AG04450 (cell line): Measurements from ENCODE around the gene TMEM81. TPM values are rescaled to one million over a fixed set of nuclear protein-coding genes. Genes with fewer than 3 reads are reported as not detected.

ENCODE experiments used
- CTCF ChIA-PET: fragments of 300-600, 350-600 bp; formaldehyde crosslinking; extraction: SDS; loops from one replicate; lab custom pipeline; 2022; ENCODE audit warnings: antibody characterized with exemption, inconsistent platforms; lab: Charles Lee
- POLR2A ChIA-PET: fragments of 350-600 bp; formaldehyde crosslinking; extraction: SDS; loops from one replicate; lab custom pipeline; 2021; ENCODE audit warnings: antibody characterized with exemption, inconsistent platforms; lab: Yijun Ruan, JAX
- DNase-seq: peaks from one replicate; pipeline ENCODE4 v3.0.0-alpha.2; 2011; ENCODE audit warnings: low read depth, low spot score
- H3K27ac ChIP-seq: one replicate; pipeline ENCODE4 v1.5.1; 2012; ENCODE audit warnings: low read depth, low read length, control low read depth
- H3K27me3 ChIP-seq: one replicate; pipeline ENCODE4 v1.6.0; 2012; ENCODE audit warnings: low read length; ENCODE audit not compliant: control insufficient read depth, insufficient read depth
- H3K4me3 ChIP-seq: 2 replicates; pipeline ENCODE4 v1.5.1; 2011; ENCODE audit warnings: mild to moderate bottlenecking, low read depth, low read length, control low read depth
- H3K9me3 ChIP-seq: 2 replicates; pipeline ENCODE4 v1.5.1; 2012; ENCODE audit warnings: low read length; ENCODE audit not compliant: control insufficient read depth, insufficient read depth
- polyA plus RNA-seq: library from polyadenylated mRNA; depleted of rRNA; stranded (reverse); fragments of >200 nt; gene quantifications from 2 replicates; pipeline ENCODE4 v1.2.3, GENCODE V29; 2011
- TF ChIP-seq, protein P1 (sequence below): IDR thresholded peaks from 2 replicates; pipeline ENCODE4 v1.5.1; 2011; ENCODE audit warnings: low read depth, low read length, control low read depth, inconsistent platforms

TMEM81 gene
- polyA plus RNA-seq, 1 experiment = 2.7 TPM

DNA sequence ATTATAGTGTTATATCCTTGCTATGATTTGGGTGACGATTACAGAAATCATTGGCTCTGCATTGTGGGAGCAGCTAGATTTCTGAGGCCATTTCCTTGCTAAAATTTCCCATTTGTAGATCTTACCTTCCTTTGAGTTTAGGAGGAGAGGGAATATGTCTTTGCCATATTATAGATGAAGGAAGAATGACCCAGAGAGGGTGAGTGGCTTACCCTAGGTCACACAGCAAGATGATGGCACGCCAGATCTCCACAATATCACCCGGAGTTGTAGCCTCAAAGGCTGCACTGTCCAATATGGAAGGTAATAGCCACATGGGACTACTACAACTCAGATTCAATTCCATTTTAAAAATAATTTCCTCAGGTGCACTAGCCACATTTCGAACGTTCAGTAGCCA, 31.0 kb downstream of the TMEM81 start:
- POLR2A ChIA-PET = no interaction called here
- CTCF ChIA-PET = interaction anchor here (0.5 to 4.8 kb wide), 2 partner anchors 9 to 28 kb away, joined by 3 to 35 read pairs; no protein-coding TSS in a partner anchor
- Histone ChIP-seq H3K4me3 (no peak overlapping the region), H3K27ac (no peak overlapping the region), H3K27me3 (peaks cover 39% of the 10 kb centered on the region), H3K9me3 (no peaks in the 10 kb centered on the region)
- TF ChIP-seq, protein P1, sequence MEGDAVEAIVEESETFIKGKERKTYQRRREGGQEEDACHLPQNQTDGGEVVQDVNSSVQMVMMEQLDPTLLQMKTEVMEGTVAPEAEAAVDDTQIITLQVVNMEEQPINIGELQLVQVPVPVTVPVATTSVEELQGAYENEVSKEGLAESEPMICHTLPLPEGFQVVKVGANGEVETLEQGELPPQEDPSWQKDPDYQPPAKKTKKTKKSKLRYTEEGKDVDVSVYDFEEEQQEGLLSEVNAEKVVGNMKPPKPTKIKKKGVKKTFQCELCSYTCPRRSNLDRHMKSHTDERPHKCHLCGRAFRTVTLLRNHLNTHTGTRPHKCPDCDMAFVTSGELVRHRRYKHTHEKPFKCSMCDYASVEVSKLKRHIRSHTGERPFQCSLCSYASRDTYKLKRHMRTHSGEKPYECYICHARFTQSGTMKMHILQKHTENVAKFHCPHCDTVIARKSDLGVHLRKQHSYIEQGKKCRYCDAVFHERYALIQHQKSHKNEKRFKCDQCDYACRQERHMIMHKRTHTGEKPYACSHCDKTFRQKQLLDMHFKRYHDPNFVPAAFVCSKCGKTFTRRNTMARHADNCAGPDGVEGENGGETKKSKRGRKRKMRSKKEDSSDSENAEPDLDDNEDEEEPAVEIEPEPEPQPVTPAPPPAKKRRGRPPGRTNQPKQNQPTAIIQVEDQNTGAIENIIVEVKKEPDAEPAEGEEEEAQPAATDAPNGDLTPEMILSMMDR = no peak
- DNase-seq = no peak

- DNase-seq = no peak
- H3K9me3 ChIP-seq = no peaks in the 10 kb centered on the region
- ChIA-PET POLR2A (no interaction called here), CTCF (interaction anchor here (0.5 to 4.8 kb wide), 2 partner anchors 9 to 27 kb away, joined by 3 to 35 read pairs; no protein-coding TSS in a partner anchor)
- no peak overlapping the region for H3K4me3 ChIP-seq
- TF ChIP-seq, protein P1 = no peak
- H3K27me3 ChIP-seq = peaks cover 41% of the 10 kb centered on the region
- H3K27ac ChIP-seq = no peak overlapping the region
Measured at GRCh38 chr1:205052690-205053089, 31.6 kb downstream of the TMEM81 start.

GRCh38 chr1:205049479-205049878, 34.8 kb downstream of the TMEM81 start:
- ChIA-PET CTCF (interaction anchor here (1.2 kb wide), 1 partner anchor 60 kb away, joined by 4 read pairs; no protein-coding TSS in a partner anchor), POLR2A (no interaction called here)
- Histone ChIP-seq H3K9me3 (no peaks in the 10 kb centered on the region), H3K27ac (no peak overlapping the region), H3K4me3 (no peak overlapping the region), H3K27me3 (peaks cover 49% of the 10 kb centered on the region)
- no peak for DNase-seq
- TF ChIP-seq, protein P1 = no peak

DNA sequence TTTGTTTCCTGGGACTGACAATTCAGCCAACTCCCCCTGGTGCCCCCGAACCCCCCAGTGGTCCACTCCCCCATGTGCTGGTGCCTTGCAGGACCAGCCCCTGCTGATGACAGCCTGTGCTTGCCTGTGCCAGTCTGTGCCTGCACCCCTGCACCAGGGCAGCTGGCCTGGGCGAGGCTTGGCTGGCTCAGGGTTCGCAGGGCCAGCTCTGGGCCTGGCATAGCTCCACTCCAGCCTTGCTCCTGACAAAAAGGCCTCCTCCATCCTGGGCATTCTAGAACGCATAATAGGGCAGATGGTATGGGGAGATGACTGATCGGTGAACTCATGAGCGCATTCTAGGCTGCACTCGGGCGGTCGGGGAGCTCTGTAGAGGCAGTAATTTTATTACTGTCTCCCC, 35.9 kb downstream of the TMEM81 start:
- CTCF ChIA-PET = interaction anchor here (1.1 kb wide), 1 partner anchor 13 kb away, joined by 8 read pairs; no protein-coding TSS in a partner anchor
- no peak for DNase-seq
- H3K9me3 ChIP-seq = no peaks in the 10 kb centered on the region
- peaks cover 53% of the 10 kb centered on the region for H3K27me3 ChIP-seq
- no peak overlapping the region for H3K27ac ChIP-seq
- POLR2A ChIA-PET = no interaction called here
- no peak overlapping the region for H3K4me3 ChIP-seq
- TF ChIP-seq, protein P1 = no peak

DNA sequence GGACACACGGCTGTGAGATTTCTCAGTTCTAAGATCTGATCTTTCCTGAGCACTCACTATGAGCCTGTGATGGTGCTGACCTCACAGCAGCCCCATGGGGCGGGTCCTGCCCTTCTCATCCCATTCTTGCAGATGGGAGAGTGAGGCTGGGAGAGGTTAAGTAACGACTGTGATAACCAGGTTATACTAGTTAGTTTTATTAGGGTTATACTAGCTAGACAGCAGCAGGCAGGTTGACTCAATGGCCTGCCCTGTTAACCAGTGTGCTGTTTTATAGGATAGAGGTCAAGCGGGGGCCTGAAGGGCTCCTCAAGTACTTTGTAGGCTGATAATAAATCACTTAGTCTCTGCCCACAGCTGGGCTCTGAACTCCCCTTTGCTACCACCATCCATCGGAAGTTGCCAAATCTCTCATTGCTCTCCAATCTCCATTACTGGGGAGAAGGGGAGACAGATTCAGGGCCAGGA, 36.5 kb downstream of the TMEM81 start:
- Histone ChIP-seq H3K27me3 (peaks cover 52% of the 10 kb centered on the region), H3K27ac (no peak overlapping the region), H3K4me3 (no peak overlapping the region), H3K9me3 (no peaks in the 10 kb centered on the region)
- POLR2A ChIA-PET = no interaction called here
- CTCF ChIA-PET = interaction anchor here (1.1 kb wide), 1 partner anchor 14 kb away, joined by 8 read pairs; no protein-coding TSS in a partner anchor
- TF ChIP-seq, protein P1 = no peak
- DNase-seq = no peak
